ENCODE measurements around the gene FHOD1. TPM values are rescaled to one million over a fixed set of nuclear protein-coding genes. Genes with fewer than 3 reads are reported as not detected.

FHOD1 gene
- polyA plus RNA-seq, 3 donors, result 5.1 to 152 (median 5.5) TPM

DNA sequence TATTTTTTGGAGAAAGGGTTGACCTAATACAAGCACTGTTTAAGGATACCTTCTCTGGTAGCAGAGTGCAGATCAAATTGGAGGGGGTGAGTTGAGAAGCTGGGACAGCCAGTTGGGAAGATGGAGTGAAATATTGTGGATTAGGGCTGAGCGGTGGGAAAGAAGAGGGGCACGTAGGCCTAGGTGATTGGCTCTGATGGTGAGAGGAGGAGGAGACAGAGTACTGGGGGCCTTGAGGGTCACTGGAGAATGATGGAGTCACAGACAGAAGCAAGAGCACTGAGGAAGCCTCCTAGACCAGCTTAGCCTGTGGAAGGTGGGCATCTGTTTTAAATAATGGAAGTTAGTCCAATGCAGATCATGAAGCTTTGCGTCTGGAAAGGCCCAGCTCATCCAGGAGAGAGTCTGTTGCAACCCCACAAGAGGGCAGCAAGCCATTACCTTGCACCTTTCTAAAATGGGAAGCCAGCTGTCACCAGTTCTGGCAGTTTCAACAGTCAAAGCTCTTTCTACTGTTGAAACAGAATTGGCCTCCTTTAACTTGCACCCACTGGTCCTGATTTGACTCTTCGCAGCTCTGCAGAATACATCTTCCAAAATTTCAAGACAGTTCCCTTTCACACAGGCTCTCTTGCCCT lies 13.3 kb upstream of the FHOD1 start:
- H3K27me3 ChIP-seq (ENCODE audit: control insufficient read depth in 2 of 2, insufficient read depth in 2 of 2, low read length in 2 of 2), result no peaks in the 10 kb centered on the region
- no peaks in the 10 kb centered on the region for H3K9me3 ChIP-seq (replicated peaks in 1 of 2; ENCODE audit: control insufficient read depth in 1 of 2, insufficient read depth in 1 of 2, low read length in 2 of 2)
- no peaks in the 10 kb centered on the region for H3K4me1 ChIP-seq (ENCODE audit: control insufficient read depth in 1 of 2, insufficient read depth in 2 of 2, low read length in 2 of 2)
- TF ChIP-seq, protein P1, sequence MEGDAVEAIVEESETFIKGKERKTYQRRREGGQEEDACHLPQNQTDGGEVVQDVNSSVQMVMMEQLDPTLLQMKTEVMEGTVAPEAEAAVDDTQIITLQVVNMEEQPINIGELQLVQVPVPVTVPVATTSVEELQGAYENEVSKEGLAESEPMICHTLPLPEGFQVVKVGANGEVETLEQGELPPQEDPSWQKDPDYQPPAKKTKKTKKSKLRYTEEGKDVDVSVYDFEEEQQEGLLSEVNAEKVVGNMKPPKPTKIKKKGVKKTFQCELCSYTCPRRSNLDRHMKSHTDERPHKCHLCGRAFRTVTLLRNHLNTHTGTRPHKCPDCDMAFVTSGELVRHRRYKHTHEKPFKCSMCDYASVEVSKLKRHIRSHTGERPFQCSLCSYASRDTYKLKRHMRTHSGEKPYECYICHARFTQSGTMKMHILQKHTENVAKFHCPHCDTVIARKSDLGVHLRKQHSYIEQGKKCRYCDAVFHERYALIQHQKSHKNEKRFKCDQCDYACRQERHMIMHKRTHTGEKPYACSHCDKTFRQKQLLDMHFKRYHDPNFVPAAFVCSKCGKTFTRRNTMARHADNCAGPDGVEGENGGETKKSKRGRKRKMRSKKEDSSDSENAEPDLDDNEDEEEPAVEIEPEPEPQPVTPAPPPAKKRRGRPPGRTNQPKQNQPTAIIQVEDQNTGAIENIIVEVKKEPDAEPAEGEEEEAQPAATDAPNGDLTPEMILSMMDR (IDR thresholded peaks at IDR 0.05), result peak; percentile 34
- DNase-seq, result peak in 1 of 3 donors; percentile 28
- no peak overlapping the region for H3K9ac ChIP-seq (ENCODE audit: insufficient read depth, low read length, poor library complexity, severe bottlenecking)
- Mint-ChIP-seq H3K9me3 (peaks cover 0 to 3% (median 1%) of the 10 kb centered on the region in 7 donors), H3K4me3 (no peak overlapping the region), H3K27me3 (ENCODE audit: low read depth in 3 of 3) (peaks cover 5 to 17% (median 6%) of the 10 kb centered on the region in 3 donors), H3K4me1 (peaks cover 2% of the 10 kb centered on the region), H3K36me3 (no peaks in the 10 kb centered on the region), H3K27ac (no peak overlapping the region)
- no peaks in the 10 kb centered on the region for H4K20me1 ChIP-seq (ENCODE audit: insufficient read depth, low read length)
- no peak overlapping the region for H3K27ac ChIP-seq (ENCODE audit: low read depth in 1 of 2, low read length in 2 of 2)
- intact Hi-C loops (cut with micrococcal nuclease), result no loop called here
- H3K79me2 ChIP-seq (ENCODE audit: insufficient read depth, low read length), result no peaks in the 10 kb centered on the region
- H3K4me2 ChIP-seq (replicated peaks; ENCODE audit: extremely low read depth, low read length, poor library complexity, severe bottlenecking), result no peak overlapping the region
- H3K36me3 ChIP-seq (replicated peaks in 1 of 2; ENCODE audit: control insufficient read depth in 1 of 2, insufficient read depth in 2 of 2, low read length in 2 of 2), result no peaks in the 10 kb centered on the region
- 75% methylated on average over 4 of the region's 4 CpGs for WGBS (ENCODE audit: insufficient coverage)
- no peak overlapping the region for H2AFZ ChIP-seq (ENCODE audit: insufficient read depth, low read depth, low read length, poor library complexity, severe bottlenecking)
- no peak overlapping the region for H3K4me3 ChIP-seq (replicated peaks in 1 of 3; ENCODE audit: low read depth in 2 of 3, low read length in 3 of 3)

DNA sequence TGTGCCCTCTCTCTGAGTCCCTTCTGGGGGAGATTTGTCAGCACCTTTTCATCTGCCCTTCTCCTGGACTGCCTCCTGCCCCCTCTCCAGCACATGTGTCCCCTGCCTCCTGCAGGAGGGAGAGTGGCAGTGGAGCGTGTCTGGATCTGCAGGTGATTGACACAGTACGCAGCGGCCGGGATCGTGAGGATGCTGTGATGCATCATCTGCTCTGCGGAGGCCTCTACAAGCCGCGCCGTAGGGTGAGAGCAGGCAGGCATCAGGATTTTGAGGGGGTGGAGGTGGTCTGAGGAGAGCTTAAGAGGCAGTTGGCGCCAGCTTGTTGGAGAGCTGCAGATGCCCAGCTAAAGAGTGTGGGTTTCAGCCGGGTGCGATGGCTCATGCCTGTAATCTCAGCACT lies 12.4 kb upstream of the FHOD1 start:
- Mint-ChIP-seq H3K36me3 (no peaks in the 10 kb centered on the region), H3K27me3 (ENCODE audit: low read depth in 3 of 3) (peaks cover 5 to 14% (median 9%) of the 10 kb centered on the region in 3 donors), H3K9me3 (peaks cover 0 to 3% (median 0%) of the 10 kb centered on the region in 7 donors), H3K4me1 (peaks cover 2% of the 10 kb centered on the region), H3K4me3 (no peak overlapping the region), H3K27ac (peak overlapping the region in 2 of 7 donors; percentile 8 to 26)
- no peak for DNase-seq
- TF ChIP-seq, protein P1 (IDR thresholded peaks at IDR 0.05), result no peak
- H3K9me3 ChIP-seq (replicated peaks in 1 of 2; ENCODE audit: control insufficient read depth in 1 of 2, insufficient read depth in 1 of 2, low read length in 2 of 2), result no peaks in the 10 kb centered on the region
- no peaks in the 10 kb centered on the region for H4K20me1 ChIP-seq (ENCODE audit: insufficient read depth, low read length)
- H3K4me1 ChIP-seq (ENCODE audit: control insufficient read depth in 1 of 2, insufficient read depth in 2 of 2, low read length in 2 of 2), result no peaks in the 10 kb centered on the region
- no peaks in the 10 kb centered on the region for H3K27me3 ChIP-seq (ENCODE audit: control insufficient read depth in 2 of 2, insufficient read depth in 2 of 2, low read length in 2 of 2)
- H3K4me2 ChIP-seq (replicated peaks; ENCODE audit: extremely low read depth, low read length, poor library complexity, severe bottlenecking), result no peak overlapping the region
- 98% methylated on average over 11 of the region's 12 CpGs for WGBS (ENCODE audit: insufficient coverage)
- no peak overlapping the region for H2AFZ ChIP-seq (ENCODE audit: insufficient read depth, low read depth, low read length, poor library complexity, severe bottlenecking)
- H3K4me3 ChIP-seq (replicated peaks in 1 of 3; ENCODE audit: low read depth in 2 of 3, low read length in 3 of 3), result no peak overlapping the region
- no peaks in the 10 kb centered on the region for H3K79me2 ChIP-seq (ENCODE audit: insufficient read depth, low read length)
- no peak overlapping the region for H3K9ac ChIP-seq (ENCODE audit: insufficient read depth, low read length, poor library complexity, severe bottlenecking)
- H3K36me3 ChIP-seq (replicated peaks in 1 of 2; ENCODE audit: control insufficient read depth in 1 of 2, insufficient read depth in 2 of 2, low read length in 2 of 2), result no peaks in the 10 kb centered on the region
- H3K27ac ChIP-seq (ENCODE audit: low read depth in 1 of 2, low read length in 2 of 2), result no peak overlapping the region
- intact Hi-C loops (cut with micrococcal nuclease), result no loop called here

Measured in CD14-positive monocyte (primary cell).